Natural killer cell (primary cell): ENCODE data around the gene MLLT10. TPM values are rescaled to one million over a fixed set of nuclear protein-coding genes. Genes with fewer than 3 reads are reported as not detected.

Experiments
- ATAC-seq, 3 donors: fragments of 150-1000 bp in 2 of 3; fragments of 200-7000 bp in 1 of 3; cut with Tn5 transposase; 1 replicate in 1 of 3; 2 replicates in 2 of 3; pipeline ENCODE4 v1.10.0; 2021; ENCODE audit warnings: mild to moderate bottlenecking in 2 of 3, moderate library complexity in 2 of 3
- DNase-seq, 2 donors: peaks; one replicate each; pipeline versions ENCODE4 v3.0.0 to v3.0.0-alpha.2; 2013 to 2021; ENCODE audit warnings: mixed read lengths in 1 of 2
- H3K27ac ChIP-seq: one replicate; pipeline ENCODE4 v1.5.1; 2013; ENCODE audit warnings: mild to moderate bottlenecking, low read length
- H3K27me3 ChIP-seq: one replicate; pipeline ENCODE4 v1.6.1; 2013; ENCODE audit warnings: low read length; ENCODE audit not compliant: control insufficient read depth, insufficient read depth
- H3K36me3 ChIP-seq: one replicate; pipeline ENCODE4 v1.6.1; 2013; ENCODE audit warnings: low read length; ENCODE audit not compliant: control insufficient read depth, insufficient read depth
- H3K4me1 ChIP-seq: one replicate; pipeline ENCODE4 v1.6.1; 2013; ENCODE audit warnings: low read length; ENCODE audit not compliant: control insufficient read depth, insufficient read depth
- H3K4me3 ChIP-seq: one replicate; pipeline ENCODE4 v1.5.1; 2013; ENCODE audit warnings: low read length
- H3K9me3 ChIP-seq: one replicate; pipeline ENCODE4 v1.6.1; 2013; ENCODE audit warnings: low read length; ENCODE audit not compliant: control insufficient read depth, insufficient read depth
- H3K27ac Mint-ChIP-seq, 2 donors: one replicate each; pipeline ENCODE4 v1.8.0; 2022; ENCODE audit warnings: mild to moderate bottlenecking in 2 of 2, mixed read lengths in 2 of 2, moderate library complexity in 1 of 2
- H3K27me3 Mint-ChIP-seq, 2 donors: one replicate each; pipeline ENCODE4 v1.8.0; 2022; ENCODE audit warnings: low read depth in 2 of 2, mixed read lengths in 2 of 2
- H3K36me3 Mint-ChIP-seq: one replicate; pipeline ENCODE4 v1.8.0; 2022; ENCODE audit warnings: mixed read lengths
- H3K4me1 Mint-ChIP-seq, 2 donors: one replicate each; pipeline ENCODE4 v1.8.0; 2022; ENCODE audit warnings: mixed read lengths in 2 of 2
- H3K4me3 Mint-ChIP-seq: one replicate; pipeline ENCODE4 v1.8.0; 2022; ENCODE audit warnings: mild to moderate bottlenecking, moderate library complexity, mixed read lengths
- H3K9me3 Mint-ChIP-seq, 2 donors: one replicate each; pipeline ENCODE4 v1.8.0; 2022; ENCODE audit warnings: mixed read lengths in 2 of 2
- whole genome bisulfite sequencing: methylation state at CpG from one replicate; pipeline ENCODE4 v1.1.7; 2013; ENCODE audit warnings: missing lambda C conversion rate; ENCODE audit not compliant: insufficient coverage; 5-methylcytosine and 5-hydroxymethylcytosine counted together
- intact Hi-C: fragments of 100-400 bp; cut with micrococcal nuclease; formaldehyde crosslinking; loops from one replicate; pipeline ENCODE4 v1.14.2; 2022
- total RNA-seq, 4 donors: library from RNA; stranded (reverse); fragments of 120-200 nt in 1 of 4; gene quantifications; one replicate each; pipeline versions ENCODE4 v1.2.3 to v1.2.4, GENCODE V29; 2013 to 2022
- TF ChIP-seq, protein P1 (sequence below): fragments of 200-600 bp; IDR thresholded peaks from one replicate; pipeline ENCODE4 v1.8.0; 2022; ENCODE audit warnings: antibody characterized with exemption

Gene MLLT10
- total RNA-seq, 3 donors from 2014 or later (not counting 1 experiment from before 2014, with no cell fraction given), result 40.4 to 65.2 (median 60.0) TPM

DNA sequence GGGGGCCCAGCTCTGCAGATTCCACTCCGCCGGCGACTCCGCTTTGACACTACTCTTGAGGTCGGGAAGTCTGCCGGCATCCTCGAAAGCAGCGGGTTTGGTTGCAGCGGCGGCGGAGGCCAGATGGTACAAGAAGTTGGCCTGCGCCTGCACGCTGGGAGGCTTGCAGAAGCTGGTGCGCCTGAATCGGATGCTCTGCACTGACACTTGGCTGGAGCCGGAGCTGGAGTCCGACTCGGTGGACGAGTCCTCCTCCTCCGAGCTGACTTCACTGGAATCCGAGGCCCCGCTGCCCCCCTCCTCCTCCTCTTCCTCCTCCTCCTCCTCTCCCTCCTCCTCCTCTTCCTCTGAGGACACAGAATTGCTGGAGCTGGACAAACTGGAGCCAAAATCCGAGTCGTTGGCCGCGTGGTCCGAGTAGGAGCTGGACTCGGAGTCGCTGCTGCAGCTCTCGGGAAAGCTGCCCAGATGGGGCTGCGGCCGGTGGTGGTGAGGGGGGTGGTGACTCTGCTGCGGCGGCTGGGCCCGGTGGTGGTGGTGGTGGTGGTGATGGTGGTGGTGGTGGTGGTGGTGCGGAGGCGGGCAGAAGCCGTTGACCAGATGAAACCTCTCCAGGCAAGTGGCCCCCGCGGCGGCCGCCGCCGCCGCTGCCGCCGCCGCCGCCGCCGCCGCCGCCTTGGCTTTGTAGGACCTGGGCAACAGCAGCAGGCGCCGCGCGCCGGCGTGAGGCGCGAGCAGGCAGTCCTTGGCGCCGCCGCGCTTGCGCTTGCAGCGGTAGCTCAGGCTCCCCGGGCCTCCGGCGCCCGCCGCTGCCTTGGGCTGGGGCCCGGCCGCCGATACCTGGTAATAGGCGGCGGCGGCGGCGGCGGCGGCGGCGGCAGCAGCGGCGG is 17.5 kb upstream of the MLLT10 start:
- H3K9me3 ChIP-seq, result no peaks in the 10 kb centered on the region
- H3K4me3 ChIP-seq, result peak overlapping the region; percentile 20
- WGBS, result under 1% methylated on average over 86 of the region's 86 CpGs
- peak overlapping the region; percentile 86 for H3K4me3 Mint-ChIP-seq
- peaks cover 82% of the 10 kb centered on the region for H3K27me3 ChIP-seq
- TF ChIP-seq, protein P1, sequence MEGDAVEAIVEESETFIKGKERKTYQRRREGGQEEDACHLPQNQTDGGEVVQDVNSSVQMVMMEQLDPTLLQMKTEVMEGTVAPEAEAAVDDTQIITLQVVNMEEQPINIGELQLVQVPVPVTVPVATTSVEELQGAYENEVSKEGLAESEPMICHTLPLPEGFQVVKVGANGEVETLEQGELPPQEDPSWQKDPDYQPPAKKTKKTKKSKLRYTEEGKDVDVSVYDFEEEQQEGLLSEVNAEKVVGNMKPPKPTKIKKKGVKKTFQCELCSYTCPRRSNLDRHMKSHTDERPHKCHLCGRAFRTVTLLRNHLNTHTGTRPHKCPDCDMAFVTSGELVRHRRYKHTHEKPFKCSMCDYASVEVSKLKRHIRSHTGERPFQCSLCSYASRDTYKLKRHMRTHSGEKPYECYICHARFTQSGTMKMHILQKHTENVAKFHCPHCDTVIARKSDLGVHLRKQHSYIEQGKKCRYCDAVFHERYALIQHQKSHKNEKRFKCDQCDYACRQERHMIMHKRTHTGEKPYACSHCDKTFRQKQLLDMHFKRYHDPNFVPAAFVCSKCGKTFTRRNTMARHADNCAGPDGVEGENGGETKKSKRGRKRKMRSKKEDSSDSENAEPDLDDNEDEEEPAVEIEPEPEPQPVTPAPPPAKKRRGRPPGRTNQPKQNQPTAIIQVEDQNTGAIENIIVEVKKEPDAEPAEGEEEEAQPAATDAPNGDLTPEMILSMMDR, result no peak
- no peaks in the 10 kb centered on the region for H3K9me3 Mint-ChIP-seq
- no peak overlapping the region for H3K27ac ChIP-seq
- H3K36me3 ChIP-seq, result no peaks in the 10 kb centered on the region
- intact Hi-C loops, result loop anchor here (2.0 kb wide), 1 partner anchor 20 kb away; no protein-coding TSS in a partner anchor
- no peaks in the 10 kb centered on the region for H3K36me3 Mint-ChIP-seq
- ATAC-seq, result peak; percentile 72 to 83 (median 79)
- peak; percentile 36 to 79 for DNase-seq
- peaks cover 34% of the 10 kb centered on the region for H3K4me1 ChIP-seq
- peaks cover 24 to 29% of the 10 kb centered on the region in 2 donors for H3K4me1 Mint-ChIP-seq
- H3K27me3 Mint-ChIP-seq, result peaks cover 67 to 83% of the 10 kb centered on the region in 2 donors
- H3K27ac Mint-ChIP-seq, result no peak overlapping the region

DNA sequence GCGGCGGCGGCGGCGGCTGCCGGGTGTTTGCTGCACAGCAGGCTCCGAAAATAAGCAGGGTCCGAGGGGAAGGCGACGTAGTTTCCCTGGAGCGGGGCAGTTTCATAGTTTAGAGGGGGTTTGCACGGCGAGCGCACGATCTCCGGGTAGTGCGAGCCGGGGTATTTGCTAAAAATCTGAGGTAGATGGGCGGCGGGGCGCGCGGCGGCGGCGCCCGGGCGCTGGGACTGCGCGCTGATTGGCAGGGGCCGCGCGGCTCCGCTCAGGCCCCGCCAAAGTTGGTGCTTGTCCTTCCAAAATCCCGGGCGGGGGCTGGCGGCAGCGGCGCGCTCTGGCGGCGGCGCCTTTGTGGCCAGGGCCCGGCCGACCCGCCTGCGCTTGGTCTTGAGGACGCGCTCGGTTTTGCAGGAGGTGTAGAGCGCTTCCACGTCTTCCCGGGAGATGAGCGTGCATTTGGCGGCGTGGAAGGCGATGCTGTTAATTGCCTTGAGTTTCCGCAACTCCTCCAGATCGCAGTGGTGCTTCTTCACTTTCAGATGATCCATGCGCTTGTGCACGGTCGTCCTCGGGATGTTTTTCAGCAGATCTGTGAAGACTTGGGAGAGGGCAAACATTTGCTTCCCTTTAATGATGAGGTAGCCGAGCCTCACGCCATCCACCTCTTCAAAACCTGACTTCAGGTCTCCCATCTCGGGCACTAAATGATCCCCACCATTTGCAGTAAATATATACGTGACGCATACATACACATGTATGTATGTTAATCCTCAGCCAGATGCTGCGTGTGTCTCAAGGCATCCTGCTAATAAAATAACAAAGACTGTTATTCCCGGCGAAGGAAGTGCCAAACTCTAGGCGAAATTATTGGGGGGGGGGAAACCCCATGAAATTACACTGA is 16.6 kb upstream of the MLLT10 start:
- peaks cover 63 to 81% of the 10 kb centered on the region in 2 donors for H3K27me3 Mint-ChIP-seq
- H3K27me3 ChIP-seq, result peaks cover 78% of the 10 kb centered on the region
- H3K9me3 ChIP-seq, result no peaks in the 10 kb centered on the region
- TF ChIP-seq, protein P1, result no peak
- 1% methylated on average over 72 of the region's 73 CpGs for WGBS
- intact Hi-C loops, result loop anchor here (2.0 kb wide), 2 partner anchors 21 to 823 kb away; no protein-coding TSS in a partner anchor
- H3K4me3 ChIP-seq, result peak overlapping the region; percentile 20
- peak overlapping the region; percentile 86 for H3K4me3 Mint-ChIP-seq
- peak in 1 of 2 donors; percentile 58 for DNase-seq
- H3K27ac ChIP-seq, result no peak overlapping the region
- peaks cover 34% of the 10 kb centered on the region for H3K4me1 ChIP-seq
- H3K36me3 ChIP-seq, result no peaks in the 10 kb centered on the region
- peak; percentile 19 to 46 (median 39) for ATAC-seq
- peaks cover 24 to 29% of the 10 kb centered on the region in 2 donors for H3K4me1 Mint-ChIP-seq
- no peaks in the 10 kb centered on the region for H3K36me3 Mint-ChIP-seq
- H3K27ac Mint-ChIP-seq, result peak overlapping the region; percentile 62 to 75
- no peaks in the 10 kb centered on the region for H3K9me3 Mint-ChIP-seq

DNA sequence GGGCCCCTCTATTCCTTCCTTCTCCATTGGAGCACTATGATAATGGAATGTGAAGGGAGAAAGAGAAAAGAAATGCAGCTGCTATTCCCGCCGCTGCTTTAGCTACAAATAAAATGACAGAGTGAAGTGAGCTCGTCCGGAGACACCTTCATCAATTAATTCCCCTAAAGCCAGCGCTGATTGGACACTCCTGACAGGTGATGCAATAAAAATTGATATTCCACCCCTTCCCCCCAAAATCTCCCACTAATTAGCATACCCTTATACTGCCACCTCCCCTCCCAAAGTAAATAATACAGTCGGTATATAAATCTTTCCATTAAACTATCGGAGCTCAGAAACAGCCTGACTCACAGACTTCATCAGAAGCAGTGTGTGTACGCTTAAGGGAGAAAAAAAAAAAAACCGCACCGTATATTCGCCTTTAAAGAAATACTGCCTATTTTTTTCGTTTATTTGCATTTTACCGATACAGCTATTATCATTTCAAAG is 15.8 kb upstream of the MLLT10 start:
- Histone ChIP-seq H3K4me1 (peaks cover 34% of the 10 kb centered on the region), H3K27me3 (peaks cover 72% of the 10 kb centered on the region), H3K27ac (no peak overlapping the region), H3K9me3 (no peaks in the 10 kb centered on the region), H3K4me3 (no peak overlapping the region), H3K36me3 (no peaks in the 10 kb centered on the region)
- ATAC-seq (peak in 1 of 3 donors; percentile 27), DNase-seq (peak in 1 of 2 donors; percentile 55)
- peaks cover 24 to 29% of the 10 kb centered on the region in 2 donors for H3K4me1 Mint-ChIP-seq
- TF ChIP-seq, protein P1, result no peak
- peak overlapping the region; percentile 62 to 75 for H3K27ac Mint-ChIP-seq
- no peaks in the 10 kb centered on the region for H3K9me3 Mint-ChIP-seq
- no peaks in the 10 kb centered on the region for H3K36me3 Mint-ChIP-seq
- intact Hi-C loops, result loop anchor here (2.0 kb wide), 1 partner anchor 823 kb away; no protein-coding TSS in a partner anchor
- peak overlapping the region; percentile 86 for H3K4me3 Mint-ChIP-seq
- H3K27me3 Mint-ChIP-seq, result peaks cover 64 to 80% of the 10 kb centered on the region in 2 donors
- 1% methylated on average over 13 of the region's 13 CpGs for WGBS
